Kidney capillary endothelial cell (primary cell): ENCODE results near the gene SFTA2.

Experiments
- DNase-seq: peaks from one replicate; pipeline ENCODE4 v3.0.0-alpha.2; 2018; ENCODE audit warnings: low spot score

The SFTA2 gene

GRCh38 chr6:30889921-30890645 lies 41.9 kb downstream of the SFTA2 start:
- DNase-seq, result no peak

GRCh38 chr6:30889496-30889885 lies 42.5 kb downstream of the SFTA2 start:
- no peak for DNase-seq

GRCh38 chr6:30888816-30889495 lies 43.0 kb downstream of the SFTA2 start:
- no peak for DNase-seq

- peak; percentile 15 for DNase-seq
These were observed 43.8 kb downstream of the SFTA2 start for GRCh38 chr6:30887901-30888815.

GRCh38 chr6:30886897-30887255 lies 45.1 kb downstream of the SFTA2 start:
- DNase-seq, result no peak

GRCh38 chr6:30885999-30886896 lies 45.7 kb downstream of the SFTA2 start:
- no peak for DNase-seq

GRCh38 chr6:30885481-30885998 lies 46.4 kb downstream of the SFTA2 start:
- DNase-seq, result no peak

GRCh38 chr6:30884521-30885480 lies 47.2 kb downstream of the SFTA2 start:
- DNase-seq, result no peak

- DNase-seq, result no peak
These were observed 48.1 kb downstream of the SFTA2 start, which contains the start of gene DDR1 for GRCh38 chr6:30883685-30884520. DDR1 (plus strand) TSS chr6:30884519; CDS start chr6:30888730, 4,211 bp downstream.

GRCh38 chr6:30882759-30883684 lies 48.9 kb downstream of the SFTA2 start:
- DNase-seq, result no peak

GRCh38 chr6:30882204-30882758 lies 49.7 kb downstream of the SFTA2 start:
- DNase-seq, result no peak

- DNase-seq, result no peak
These were observed 50.4 kb downstream of the SFTA2 start for GRCh38 chr6:30881392-30882203.
